Dermis microvascular lymphatic vessel endothelial cell (primary cell): ENCODE results near the gene ATRAID. TPM values are rescaled to one million over a fixed set of nuclear protein-coding genes. Genes with fewer than 3 reads are reported as not detected.
A peak's percentile ranks its signal among the peaks of the same experiment; 100 is the strongest.

Source experiments
- DNase-seq, 2 donors: peaks; one replicate each; pipeline versions ENCODE4 v3.0.0 to v3.0.0-alpha.2; 2010; ENCODE audit warnings: low read depth in 2 of 2
- total RNA-seq: library from RNA; depleted of rRNA; stranded (reverse); fragments of >200 nt; gene quantifications from 2 replicates; pipeline ENCODE4 v1.2.1, GENCODE V29; 2014

The ATRAID gene
- total RNA-seq, 1 donor from 2014 or later = 103 TPM

GRCh38 chr2:27219091-27219490 is 7.2 kb downstream of the ATRAID start:
- no peak for DNase-seq

GRCh38 chr2:27220091-27220490 is 8.2 kb downstream of the ATRAID start:
- DNase-seq = no peak

- no peak for DNase-seq
Measured at GRCh38 chr2:27221166-27221565, 9.3 kb downstream of the ATRAID start.

- no peak for DNase-seq
Measured at GRCh38 chr2:27222407-27222806, 10.6 kb downstream of the ATRAID start.

DNA sequence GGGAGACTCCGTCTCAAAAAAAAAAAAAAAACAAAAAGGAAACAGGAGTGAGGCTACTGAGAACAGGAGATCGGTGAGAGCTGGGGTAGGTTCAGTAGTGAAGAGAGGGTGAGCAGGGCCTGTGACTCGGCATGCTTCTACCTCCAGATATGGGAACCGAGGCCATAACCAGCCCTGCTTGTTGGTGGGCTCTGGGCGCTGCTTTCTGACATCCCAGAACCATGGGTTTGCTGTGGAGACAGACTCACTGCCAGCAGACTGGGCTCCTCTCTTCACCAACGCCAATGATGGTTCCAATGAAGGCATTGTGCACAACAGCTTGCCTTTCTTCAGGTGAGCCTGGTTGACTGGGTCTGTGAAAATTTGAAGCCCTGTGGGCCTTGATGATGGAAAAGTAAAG is 11.6 kb downstream of the ATRAID start:
- DNase-seq = no peak

- DNase-seq = no peak
Measured at GRCh38 chr2:27225526-27225925, 13.7 kb downstream of the ATRAID start.

DNA sequence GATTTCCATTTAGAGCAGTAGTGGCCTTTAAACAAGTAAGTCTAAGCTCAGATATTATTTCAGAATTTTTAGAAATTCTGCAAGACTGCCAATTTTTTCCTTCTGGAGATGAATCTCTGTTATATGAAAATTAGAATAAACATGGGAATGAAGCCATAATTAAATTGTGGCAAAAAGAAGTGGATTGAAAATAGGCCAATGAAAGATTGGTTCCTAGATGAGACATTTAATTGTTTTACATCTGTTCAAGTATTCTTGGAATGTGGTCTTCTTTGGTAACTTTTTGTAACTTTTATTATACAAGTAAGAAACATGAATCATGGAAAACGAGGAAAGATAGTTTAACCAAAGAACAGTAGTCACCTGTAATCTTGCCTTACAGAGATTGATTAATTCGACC is 15.7 kb downstream of the ATRAID start:
- DNase-seq = no peak

DNA sequence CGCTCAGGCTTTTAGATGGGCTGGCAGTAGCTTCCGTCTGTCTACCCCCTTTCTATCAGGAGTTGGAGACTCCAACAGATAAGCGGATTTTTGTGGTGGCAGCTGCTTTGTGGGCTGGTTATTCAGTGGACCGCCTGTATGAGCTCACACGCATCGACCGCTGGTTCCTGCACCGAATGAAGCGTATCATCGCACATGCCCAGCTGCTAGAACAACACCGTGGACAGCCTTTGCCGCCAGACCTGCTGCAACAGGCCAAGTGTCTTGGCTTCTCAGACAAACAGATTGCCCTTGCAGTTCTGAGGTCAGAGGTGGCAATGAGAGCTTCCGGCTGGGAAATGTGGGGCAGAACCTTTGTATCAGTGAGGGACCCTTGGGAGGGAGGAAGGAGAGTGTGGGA is 20.1 kb downstream of the ATRAID start:
- no peak for DNase-seq

- no peak for DNase-seq
Measured at GRCh38 chr2:27233341-27233740, 21.5 kb downstream of the ATRAID start.

GRCh38 chr2:27236136-27236535 is 24.3 kb downstream of the ATRAID start:
- no peak for DNase-seq

GRCh38 chr2:27236626-27237025 is 24.8 kb downstream of the ATRAID start:
- DNase-seq = no peak

DNA sequence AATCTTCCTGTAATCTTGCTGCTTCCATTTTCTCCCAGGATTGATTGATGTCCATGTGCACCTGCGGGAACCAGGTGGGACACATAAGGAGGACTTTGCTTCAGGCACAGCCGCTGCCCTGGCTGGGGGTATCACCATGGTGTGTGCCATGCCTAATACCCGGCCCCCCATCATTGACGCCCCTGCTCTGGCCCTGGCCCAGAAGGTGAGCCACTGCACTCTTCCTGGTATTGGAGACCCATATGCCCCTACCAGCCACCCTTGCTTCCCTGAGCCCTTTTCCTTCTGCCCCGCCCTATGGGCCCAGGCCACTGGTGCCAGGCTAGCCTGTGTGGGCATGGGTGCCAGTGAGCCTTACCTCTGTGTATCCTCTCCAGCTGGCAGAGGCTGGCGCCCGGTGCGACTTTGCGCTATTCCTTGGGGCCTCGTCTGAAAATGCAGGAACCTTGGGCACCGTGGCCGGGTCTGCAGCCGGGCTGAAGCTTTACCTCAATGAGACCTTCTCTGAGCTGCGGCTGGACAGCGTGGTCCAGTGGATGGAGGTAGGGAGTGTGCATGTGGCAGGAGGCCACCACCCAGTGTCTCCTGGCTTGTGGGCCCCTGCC is 25.6 kb downstream of the ATRAID start:
- no peak for DNase-seq

DNA sequence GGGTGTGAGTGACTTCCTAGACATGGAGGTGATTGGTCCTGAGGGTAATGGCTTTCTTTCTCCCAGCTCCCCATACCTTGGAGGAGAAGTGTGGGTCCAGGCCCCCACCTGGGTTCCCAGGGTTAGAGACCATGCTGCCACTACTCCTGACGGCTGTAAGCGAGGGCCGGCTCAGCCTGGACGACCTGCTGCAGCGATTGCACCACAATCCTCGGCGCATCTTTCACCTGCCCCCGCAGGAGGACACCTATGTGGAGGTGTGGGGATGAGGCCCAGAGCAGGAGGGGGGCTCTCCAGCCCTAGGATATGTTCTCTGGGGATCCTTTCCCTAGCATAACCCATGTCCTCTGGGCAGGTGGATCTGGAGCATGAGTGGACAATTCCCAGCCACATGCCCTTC is 27.1 kb downstream of the ATRAID start:
- DNase-seq = no peak

- no peak for DNase-seq
Measured at GRCh38 chr2:27240406-27240805, 28.6 kb downstream of the ATRAID start.

DNA sequence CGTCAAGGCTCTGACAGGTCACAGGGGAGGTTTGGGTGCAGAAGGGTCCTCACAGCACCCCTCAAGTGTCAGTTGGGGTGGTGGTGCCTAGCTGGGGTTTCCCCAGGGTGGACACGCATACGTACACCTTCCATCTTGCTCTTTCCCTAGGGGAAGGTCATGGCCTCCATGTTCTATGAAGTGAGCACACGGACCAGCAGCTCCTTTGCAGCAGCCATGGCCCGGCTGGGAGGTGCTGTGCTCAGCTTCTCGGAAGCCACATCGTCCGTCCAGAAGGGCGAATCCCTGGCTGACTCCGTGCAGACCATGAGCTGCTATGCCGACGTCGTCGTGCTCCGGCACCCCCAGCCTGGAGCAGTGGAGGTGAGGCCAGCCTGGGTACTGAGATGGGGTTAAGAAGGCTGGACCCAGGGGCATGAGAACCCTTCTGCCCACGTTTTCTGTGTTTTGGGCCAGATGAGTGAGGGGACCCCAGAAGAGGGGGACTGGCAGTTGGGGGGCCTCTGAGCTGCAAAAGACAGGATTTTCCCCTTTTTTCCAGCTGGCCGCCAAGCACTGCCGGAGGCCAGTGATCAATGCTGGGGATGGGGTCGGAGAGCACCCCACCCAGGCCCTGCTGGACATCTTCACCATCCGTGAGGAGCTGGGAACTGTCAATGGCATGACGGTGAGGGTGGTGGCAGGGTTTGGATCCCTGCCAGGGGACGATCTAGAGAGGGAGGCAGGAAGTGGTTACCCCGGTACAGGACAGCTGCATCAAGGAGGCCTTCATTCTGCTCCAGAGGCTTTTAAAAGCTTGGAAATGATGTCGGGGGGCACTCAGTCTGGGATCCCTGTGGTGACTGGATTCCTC is 30.1 kb downstream of the ATRAID start:
- no peak for DNase-seq

DNA sequence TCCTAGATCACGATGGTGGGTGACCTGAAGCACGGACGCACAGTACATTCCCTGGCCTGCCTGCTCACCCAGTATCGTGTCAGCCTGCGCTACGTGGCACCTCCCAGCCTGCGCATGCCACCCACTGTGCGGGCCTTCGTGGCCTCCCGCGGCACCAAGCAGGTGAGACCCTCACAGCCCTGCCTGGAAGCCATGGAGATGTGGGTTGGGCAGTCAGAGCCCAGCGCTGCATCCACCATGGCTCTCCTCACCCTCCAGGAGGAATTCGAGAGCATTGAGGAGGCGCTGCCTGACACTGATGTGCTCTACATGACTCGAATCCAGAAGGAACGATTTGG is 30.7 kb downstream of the ATRAID start:
- DNase-seq = no peak

DNA sequence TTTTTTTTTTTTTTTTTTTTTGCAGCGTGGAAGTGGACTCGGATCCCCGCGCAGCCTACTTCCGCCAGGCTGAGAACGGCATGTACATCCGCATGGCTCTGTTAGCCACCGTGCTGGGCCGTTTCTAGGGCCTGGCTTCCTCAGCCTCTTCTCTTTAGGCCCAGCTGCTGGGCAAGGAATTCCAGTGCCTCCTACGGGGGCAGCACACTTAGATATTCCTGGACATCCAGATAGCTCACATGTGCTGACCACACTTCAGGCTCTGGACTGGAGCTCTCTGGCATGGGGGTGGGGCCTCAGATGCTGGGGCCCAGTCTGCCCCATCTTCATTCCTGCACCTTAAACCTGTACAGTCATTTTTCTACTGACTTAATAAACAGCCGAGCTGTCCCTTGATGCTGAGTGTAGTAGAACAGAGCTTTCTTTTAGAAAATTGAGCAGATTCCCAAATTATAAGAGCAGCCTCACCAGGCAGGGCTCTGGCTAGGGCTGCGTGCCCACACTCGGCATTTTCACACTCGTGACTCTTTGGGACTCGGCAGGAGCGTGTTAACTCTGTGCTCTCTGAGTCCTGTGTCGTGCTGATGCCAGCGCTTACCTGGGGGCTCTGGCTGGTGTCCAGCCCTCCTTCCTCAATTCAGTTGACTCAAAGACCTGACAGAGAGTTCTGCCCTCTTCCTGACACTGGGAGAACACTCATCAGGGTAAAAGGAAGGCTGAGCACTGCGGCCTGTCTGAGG is 31.7 kb downstream of the ATRAID start:
- no peak for DNase-seq

DNA sequence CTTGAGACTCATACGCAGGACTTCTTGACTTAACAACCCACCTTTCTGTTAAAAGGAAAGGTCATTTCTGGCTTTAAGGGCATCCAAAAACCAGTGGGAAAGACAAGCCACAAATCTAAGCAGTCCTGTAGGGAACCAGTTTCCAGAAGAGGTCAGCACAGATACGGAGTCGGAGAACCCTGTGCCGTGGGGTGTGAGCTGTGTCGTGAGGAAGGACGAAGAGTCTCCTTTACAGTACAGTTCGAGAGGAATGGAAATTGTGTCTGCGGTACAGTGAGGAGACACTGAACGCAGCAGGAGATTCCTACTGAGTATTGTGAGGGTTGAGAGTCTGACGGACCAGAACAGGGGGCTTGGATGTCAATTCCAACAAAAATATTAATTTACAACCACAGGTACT is 33.3 kb downstream of the ATRAID start:
- no peak for DNase-seq

DNA sequence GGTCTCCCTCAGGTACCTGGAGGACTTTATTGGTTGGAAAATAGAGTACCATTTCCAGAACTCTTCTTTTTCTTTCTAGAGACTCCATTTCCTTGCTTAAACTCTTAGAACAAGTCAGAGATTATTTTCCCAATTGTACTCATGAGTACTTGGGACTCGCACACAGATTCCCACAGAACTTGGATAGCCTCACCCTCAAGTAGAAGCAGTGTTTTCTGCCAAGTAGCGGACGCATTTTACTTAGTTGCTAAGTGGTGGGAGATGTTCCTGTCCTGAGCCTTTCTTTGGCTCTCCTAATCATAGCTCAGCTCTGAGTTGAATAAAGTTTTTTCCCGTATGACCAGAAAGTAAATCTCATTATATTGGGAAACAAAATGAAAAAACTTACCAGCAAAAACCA is 33.8 kb downstream of the ATRAID start:
- DNase-seq = no peak

DNA sequence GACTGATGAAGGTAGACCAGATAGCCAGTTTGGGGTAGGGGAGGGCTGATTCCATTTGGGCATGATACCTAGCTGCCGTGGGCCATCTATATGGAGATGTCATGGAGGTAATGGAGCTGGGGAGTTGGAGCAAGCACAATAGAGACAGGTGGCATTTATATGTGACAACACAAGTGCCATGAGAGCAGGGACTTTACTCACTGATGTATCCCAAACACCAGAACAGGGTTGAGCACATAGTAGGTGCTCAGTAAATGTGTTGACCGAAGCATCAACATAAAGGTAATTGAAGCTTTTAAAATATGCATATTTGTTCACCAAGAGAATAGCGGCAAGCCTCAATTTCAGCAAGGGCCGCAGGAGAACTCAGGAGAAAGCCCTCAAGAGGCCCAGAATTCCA is 36.1 kb downstream of the ATRAID start:
- DNase-seq = no peak

- DNase-seq = peak in 1 of 2 donors; percentile 27
Measured at GRCh38 chr2:27249159-27249890, 37.5 kb downstream of the ATRAID start.
